ENCODE measurements around the gene RFLNA.

RFLNA gene

DNA sequence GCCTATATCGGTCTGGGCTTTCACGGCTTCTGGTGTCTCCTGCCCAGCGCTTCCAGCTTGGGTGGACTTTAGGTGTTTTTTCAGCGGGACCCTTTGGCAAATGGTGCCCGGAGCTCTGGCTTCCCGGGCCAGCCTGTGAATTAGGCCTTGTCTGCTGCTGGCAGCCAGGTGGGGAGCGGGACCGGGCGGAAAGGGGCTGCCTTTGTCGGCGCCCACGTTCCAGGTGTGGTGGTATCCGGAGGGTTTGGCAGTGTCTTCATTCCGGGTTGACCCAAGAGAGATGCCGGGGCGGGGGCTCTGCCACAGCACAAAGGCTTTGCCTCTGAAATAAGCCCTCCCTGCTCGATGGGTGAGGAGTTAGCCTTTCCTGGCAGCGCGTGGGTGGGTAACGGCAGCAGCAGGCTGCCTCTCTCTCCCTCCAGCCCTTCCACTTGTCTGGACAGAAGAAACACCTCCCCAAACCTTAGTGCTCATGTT lies 9.5 kb downstream of the RFLNA start:
- FAIRE-seq: no peak

DNA sequence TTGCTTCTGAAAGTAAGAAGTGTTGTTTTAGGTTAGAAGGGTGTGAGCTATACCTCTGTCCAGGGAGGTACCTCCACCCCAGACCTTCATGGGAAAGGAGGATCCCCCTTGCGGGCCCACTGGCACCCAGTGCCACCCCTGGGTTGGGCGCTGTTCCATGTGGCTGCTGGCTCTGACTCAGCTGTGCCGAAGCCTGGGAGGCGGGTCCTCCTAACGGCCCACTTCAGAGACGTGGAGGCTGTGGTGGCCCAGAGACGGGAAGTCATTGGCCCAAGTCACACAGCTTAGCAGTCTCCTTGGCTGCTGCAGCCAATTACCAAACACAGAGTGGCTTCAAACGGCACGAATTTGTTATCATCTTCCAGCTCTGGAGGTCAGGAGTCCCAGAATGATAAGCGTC lies 10.2 kb downstream of the RFLNA start:
- FAIRE-seq: no peak

DNA sequence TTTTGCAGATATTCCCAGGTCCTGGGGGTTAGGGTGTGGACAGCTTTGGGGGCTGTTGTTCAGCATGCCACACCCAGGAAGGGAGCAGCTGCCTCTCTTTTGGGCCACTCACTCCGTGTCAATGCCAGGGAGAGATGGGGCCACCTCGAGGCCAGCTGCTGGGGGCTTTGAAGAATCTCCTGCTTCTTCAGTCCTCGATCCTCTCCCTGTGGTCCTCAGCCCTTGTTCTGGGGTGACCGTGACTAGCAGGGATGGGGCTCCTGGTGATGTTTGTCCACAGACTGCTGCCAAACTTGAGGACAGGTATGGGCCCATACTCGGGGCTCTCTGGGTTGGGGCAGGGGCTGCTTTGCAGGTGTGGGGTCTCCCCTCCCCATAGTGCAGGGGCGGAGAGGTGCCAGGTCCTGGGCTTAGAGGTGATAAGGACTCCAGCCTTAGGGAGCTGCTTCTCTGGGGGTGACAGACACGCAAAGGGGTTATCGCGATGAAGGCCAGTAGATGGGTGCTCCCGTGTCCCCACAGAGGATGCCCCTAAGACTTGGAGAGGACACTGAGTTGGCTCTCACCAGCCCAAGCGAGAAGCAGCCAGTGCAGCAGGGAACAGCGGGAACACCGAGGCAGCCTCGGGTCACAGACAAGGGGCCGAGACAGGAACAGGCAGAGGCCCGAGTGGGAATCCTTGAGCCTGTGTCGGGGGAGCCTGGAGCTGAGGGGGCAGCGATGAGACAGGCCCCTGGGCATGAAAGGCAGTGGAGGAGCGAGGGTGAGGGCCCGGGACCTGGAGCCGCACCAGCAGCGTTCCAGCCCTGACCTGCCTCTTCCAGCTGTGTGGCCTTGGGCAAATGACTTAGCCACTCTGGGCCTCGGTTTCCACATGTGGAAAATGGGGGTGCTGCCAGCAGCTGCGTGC lies 11.1 kb downstream of the RFLNA start:
- no peak for FAIRE-seq

DNA sequence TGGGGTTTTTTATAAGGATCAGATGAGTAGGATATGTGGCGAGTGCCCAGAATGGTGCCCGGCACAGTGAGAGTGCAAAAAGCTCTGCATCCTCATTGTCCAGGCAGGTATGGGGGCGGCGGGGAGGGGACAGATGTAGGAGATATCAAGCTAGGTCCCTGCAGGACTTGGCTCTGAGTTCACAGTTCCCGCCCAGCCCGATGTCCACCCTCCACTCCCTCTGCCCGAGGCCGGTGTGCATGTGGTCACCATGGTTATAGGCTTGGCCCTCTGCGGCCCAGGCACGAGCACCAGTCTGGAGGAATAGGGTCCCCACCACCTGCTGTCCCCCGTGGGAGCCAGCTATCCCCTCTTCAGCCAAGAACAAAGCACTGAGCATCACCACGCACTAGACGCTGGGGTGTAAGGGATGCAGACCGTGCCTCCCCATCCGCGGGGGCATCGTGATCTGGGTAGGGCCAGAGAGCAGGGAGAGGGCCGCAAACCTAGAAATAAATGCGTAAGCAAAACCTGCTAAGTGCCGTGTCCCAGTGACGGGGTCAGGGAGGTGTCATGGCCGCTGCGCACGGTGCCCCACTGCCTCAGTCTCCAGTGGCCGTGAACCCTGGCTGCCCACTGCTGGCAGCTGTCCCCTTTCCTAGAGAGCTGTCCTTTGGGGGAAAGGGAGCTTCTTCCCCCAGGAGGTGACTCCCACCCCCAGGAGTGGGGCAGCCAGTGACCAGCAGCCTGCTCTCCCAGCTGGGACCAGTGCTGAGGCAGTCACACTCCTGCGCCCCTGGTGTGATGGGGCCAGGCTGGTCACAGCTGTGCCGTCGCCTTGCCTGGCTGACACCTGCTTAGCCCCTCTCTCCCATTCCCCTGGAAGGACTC lies 12.0 kb downstream of the RFLNA start:
- FAIRE-seq: no peak

DNA sequence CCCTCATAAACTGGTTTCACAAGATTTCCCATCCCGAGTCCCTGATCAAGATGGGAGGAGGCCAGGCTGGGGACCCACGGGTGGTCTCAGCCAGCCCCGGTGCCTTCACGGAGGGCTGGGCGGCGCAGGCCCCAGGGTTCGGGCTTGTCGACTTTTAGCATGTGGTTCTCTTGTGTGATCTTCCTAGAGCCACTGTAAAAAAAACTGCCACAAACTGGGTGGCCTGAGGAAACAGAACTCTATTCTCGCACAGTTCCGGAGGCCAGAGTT lies 12.6 kb downstream of the RFLNA start:
- FAIRE-seq: no peak

GRCh38 chr12:124308741-124309140 lies 13.8 kb downstream of the RFLNA start:
- no peak for FAIRE-seq

DNA sequence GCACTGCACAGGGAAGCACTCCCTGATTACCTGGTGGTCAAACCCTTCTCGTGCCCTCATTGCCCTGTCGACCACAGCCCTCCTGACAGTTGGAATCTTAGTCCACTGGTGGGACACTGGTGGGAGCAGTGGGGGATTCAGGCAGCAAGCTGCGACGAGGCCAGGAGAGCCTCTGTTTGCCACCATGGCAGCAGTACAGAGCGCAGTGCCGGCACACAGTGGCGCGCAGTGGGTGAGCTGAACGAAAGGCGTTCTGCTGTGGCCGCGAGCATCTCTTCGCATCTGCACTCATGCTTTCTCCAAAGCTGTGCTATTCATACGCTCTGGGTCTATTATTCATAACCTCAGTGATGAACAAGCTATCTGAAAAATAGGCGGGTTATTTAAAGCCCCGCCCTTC lies 14.3 kb downstream of the RFLNA start:
- FAIRE-seq: no peak

DNA sequence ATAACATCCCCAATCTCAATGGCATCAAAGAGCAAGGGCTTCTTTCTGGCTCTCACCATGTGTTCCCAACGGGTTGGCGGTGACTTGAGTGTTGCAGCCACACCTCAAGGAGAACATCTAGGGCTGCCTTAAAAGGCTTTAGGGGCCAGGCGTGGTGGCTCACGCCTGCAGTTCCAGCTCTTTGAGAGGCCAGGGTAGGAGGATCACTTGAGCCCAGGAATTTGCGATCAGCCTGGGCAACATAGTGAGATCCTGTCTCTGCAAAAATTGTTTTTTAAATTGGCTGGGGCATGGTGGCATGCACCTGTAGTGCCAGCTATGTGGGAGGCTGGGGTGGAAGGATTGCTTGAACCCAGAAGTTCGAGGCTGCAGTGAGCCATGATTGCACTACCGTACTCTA lies 14.9 kb downstream of the RFLNA start:
- no peak for FAIRE-seq

DNA sequence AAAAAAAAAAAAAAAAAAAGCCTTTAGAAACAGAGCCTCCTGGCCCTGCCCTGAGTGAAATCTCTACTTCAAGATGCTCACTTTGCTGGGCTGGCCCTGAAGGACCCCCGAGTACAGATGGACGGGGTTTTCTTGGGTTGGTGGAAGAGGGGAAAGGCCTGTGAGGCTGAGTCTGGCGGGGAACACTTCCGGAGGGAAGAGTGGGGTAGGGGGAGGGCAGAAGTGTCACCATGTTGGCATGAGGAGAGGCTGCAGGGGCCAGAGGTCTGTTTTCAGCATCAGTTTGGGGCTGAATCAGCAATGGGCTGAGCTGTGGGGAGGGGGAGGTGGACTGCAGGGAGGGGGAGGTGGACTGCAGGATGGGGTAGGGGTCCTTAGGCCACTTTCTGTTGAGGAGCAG lies 15.3 kb downstream of the RFLNA start:
- FAIRE-seq: no peak

- no peak for FAIRE-seq
Observed at GRCh38 chr12:124310785-124311184, 15.9 kb downstream of the RFLNA start.

DNA sequence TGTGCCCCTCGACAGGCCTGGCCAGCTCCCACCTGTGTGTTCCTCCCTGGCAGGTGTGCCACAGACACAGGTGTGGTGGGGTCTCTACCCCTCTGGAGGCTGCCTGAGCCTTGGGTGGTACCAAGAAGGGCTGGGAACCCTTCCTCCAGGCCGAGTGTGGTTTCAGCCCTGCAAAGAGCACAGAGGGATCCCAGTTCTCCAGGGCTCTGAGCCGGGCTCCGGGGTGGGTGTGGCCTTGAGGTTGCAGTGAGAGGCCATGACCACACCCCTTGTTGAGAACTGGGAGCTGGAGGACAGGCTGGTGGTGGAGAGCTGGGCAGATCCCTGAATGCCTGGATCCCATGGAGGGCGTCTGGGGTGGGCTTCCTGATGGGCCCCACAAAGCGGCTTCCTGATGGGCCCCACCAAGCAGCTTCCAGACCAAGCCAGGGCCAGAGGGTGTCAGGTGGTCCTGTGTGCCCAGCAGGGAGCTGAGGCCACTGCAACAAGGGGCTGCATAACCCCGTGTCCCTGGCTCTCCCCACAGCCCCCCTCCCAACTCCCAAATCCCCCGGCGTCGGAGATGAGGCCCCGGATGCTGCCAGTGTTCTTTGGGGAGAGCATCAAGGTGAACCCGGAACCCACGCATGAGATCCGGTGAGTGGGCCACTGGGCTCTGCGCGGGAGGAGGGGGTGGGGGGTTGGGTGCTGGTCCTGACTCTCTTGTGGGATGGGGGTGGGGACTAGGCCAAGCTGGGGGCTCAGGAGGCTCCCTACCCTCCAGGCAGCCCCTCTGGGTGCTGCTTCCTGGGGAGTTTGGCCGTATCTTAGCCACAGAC lies 16.6 kb downstream of the RFLNA start:
- FAIRE-seq: no peak

DNA sequence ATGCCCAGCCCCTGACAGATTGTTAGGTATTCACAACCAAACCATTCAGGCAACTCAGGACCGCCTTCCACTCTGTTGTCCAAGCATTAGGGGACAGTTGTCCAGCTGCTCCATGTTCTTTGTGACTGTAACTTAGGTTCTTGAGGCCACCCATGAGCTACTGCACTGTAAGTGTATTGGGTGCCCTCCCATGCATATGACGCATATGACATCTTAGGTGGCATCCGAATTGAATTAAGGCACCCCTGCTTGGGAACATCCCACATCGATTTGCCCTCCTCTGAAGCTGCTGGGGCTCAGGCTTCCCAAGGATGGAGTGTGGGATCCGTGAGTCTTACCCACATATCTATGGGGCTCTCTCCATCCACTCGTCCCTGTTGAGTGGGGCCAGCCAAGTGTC lies 17.7 kb downstream of the RFLNA start:
- no peak for FAIRE-seq

DNA sequence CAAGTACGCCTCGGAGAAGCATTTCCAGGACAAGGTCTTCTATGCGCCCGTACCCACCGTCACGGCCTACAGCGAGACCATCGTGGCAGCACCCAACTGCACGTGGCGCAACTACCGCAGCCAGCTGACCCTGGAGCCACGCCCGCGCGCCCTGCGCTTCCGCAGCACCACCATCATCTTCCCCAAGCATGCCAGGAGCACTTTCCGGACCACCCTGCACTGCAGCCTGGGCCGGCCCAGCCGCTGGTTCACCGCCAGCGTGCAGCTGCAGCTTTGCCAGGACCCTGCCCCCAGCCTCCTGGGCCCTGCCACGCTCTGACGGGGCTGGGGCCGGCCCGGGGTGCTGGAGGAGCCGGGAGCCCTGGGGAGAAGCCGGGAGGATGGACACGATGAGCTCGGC lies 19.3 kb downstream of the RFLNA start:
- no peak for FAIRE-seq

DNA sequence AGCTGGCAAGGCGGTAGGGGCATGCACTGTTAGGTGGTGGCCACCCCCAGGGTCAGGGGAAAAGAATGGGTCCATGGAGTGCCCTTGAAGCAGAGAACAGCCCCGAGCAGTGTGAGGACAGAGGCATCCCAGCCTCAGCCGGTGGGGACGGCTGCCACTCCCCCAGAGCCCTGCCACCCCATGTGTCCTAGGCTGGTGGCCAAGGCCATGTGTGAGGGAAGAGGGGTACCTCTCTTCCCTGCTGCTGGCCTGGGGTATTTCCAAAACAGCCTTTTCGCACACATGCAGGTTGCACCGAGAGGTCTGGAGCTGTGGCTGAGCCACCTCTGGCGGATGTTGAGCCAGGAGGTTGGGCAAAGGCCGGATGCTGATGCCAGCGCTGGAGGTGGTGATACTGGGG lies 19.9 kb downstream of the RFLNA start:
- FAIRE-seq: no peak

DNA sequence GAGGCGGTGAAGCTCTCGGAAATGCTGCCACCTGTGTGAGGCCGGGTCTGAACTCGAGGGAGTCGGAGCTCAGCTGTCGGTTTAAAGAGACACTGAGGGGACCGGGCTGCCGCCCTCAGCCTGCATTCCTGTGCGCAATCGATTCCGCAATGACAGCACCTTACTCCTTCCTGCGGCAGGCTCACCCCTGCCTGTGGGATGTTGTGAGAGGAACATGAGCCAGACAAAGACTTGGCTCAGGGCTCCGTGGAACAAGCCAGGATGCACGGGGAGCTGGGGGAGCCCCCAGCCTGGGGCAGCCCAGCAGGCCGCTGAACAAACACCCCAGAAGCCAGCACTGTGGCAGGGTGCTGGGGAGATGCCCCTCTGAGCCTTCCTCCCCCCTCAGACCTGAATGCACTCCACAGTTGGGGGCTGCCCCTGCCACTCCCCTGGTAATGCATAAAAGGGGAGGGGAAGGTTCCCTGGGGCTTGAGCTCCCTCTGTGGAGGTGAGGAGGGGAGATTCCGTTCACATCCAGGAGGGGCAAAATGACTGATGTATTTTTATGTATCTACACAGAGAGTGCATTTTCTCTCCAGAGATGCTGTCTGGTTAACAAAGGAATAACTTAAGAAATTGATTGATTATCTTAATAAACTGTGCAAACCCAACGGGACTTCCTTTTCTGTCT lies 20.6 kb downstream of the RFLNA start:
- no peak for FAIRE-seq

DNA sequence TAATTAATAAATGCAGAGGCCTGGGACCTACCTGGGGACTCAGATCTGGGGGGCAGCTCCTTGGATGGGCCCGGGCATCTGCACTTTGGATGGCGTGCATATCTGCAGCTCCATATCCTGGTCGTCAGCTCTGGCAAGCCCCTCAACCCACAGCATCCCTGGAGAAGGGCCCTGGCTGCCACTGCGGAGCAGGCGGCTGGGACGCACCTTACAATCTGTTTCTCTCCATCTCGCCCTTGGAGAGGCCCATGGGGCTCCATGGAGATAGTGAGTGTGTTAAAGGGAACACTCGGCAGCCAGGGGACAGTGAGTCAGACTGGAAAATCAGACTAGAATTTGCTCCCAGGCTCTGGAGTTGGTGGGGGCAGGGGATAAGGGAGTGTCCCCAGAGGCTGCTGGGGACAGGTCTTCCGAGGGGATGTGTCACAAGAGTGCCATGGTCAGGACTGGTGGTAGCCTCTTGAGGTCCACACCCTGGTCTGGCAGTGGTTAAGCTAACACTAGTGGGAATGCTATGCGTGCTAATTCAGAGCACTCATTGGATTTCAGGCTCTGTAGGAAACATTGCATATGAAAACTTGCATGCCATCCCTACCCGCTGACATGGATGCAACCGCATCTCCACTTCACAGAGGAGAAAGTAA lies 21.5 kb downstream of the RFLNA start:
- FAIRE-seq: no peak

- FAIRE-seq: no peak
Observed at GRCh38 chr12:124317400-124317799, 22.5 kb downstream of the RFLNA start.

DNA sequence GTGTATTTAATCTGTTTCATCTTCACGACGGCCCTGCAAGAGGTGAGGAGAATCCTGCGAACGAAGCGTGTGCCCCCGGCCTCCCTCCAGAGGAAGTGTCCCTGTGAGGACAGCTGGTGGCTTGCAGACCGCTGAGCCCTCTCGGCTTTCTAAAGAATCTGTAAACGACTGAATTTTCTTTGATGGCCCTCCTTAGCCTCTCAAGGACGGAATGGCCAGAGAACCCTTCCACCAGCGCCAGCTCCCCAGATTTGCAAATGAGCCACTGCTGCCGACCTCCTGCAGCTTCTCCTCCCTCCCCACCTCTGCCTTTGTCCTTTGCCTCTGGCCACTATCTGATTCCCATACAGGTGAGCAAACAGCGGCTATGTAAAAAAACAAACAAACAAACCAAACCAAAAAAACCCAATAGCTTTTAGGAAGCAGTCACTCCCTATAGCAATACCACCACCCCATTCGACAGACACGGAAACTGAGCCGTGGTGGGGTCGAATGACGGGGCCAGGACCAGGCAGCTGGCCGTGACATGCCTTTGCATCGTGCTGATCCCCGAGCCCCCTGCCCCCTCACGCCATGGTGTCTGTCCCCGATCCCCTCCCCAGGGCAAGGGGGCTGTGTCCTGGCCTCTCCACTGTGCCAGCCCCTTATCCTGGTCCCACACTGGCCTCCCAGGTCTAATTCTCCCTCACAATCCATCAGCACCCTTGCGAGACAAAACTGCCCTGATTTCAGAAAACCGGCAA lies 23.6 kb downstream of the RFLNA start:
- no peak for FAIRE-seq

DNA sequence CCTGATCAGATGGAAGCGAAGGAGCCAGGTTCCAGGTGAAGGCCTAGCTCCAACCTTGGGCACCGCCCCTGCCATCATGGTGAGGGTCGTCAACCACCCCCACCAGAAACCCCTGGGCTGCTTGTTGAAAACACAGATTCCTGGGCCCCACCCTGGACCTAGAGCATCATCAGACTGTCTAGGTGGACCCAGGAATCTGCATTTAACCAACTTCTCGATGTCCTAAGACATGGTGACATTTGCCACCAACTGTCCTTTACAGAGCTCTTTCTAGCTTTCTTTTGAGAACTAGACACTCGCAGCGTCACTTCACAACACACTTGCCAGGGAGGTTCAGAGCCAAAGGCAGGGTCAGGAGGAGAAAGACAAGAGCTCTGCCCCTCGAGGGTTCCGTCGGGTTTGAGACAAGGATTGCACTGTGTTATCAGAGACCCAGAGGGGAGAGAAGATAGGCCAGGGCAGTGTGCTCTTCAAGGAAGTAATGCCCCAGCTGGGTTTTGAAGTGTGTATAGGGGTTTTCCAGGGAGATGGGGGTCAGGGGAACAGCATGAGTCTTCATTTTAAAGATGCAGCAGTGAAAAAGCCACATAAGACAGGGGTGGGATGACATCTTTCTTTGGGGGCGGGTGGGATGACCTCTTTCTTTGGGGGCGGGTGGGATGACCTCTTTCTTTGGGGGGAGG lies 24.6 kb downstream of the RFLNA start:
- no peak for FAIRE-seq

DNA sequence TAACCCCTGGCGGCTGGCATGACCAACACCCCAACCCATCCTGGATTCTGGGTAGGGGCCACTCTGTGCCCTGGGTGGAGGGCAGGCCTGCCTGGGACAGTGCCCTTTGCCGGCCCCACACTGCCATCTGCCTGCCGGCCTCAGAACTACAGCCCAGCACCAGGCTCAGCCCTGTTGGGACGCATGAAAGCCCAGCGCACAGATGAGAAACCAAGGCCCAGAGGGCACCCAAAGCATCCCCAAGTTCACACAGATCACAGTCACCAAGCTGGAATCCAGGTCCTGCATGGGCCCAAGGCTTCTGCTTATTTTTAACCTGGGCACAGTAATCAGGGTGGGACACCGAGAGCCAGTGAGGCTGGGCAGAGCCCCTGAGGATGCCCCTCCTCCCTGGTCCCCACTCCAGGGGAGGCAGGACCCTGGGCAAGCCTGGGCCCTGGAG lies 26.2 kb downstream of the RFLNA start:
- FAIRE-seq: no peak
